Measurements from ENCODE around the gene ANGEL1.

ANGEL1 gene

GRCh38 chr14:76778546-76779215 lies 34.0 kb downstream of the ANGEL1 start:
- DNase-seq (ENCODE audit: low read depth): no peak

GRCh38 chr14:76777721-76778120 lies 35.0 kb downstream of the ANGEL1 start:
- DNase-seq (ENCODE audit: low read depth): no peak

GRCh38 chr14:76776428-76777251 lies 36.0 kb downstream of the ANGEL1 start:
- DNase-seq (ENCODE audit: low read depth): no peak

- DNase-seq (ENCODE audit: low read depth): no peak
These were observed 36.8 kb downstream of the ANGEL1 start for GRCh38 chr14:76775695-76776427.

GRCh38 chr14:76774821-76775694 lies 37.6 kb downstream of the ANGEL1 start:
- no peak for DNase-seq (ENCODE audit: low read depth)

- DNase-seq (ENCODE audit: low read depth): no peak
These were observed 38.5 kb downstream of the ANGEL1 start for GRCh38 chr14:76773956-76774820.

GRCh38 chr14:76773188-76773885 lies 39.3 kb downstream of the ANGEL1 start:
- peak; percentile 43 for DNase-seq (ENCODE audit: low read depth)

GRCh38 chr14:76772300-76773187 lies 40.1 kb downstream of the ANGEL1 start:
- DNase-seq (ENCODE audit: low read depth): no peak

- no peak for DNase-seq (ENCODE audit: low read depth)
These were observed 41.2 kb downstream of the ANGEL1 start for GRCh38 chr14:76771437-76771980.

- no peak for DNase-seq (ENCODE audit: low read depth)
These were observed 41.9 kb downstream of the ANGEL1 start for GRCh38 chr14:76770521-76771436.

GRCh38 chr14:76769636-76770292 lies 42.9 kb downstream of the ANGEL1 start:
- no peak for DNase-seq (ENCODE audit: low read depth)

- no peak for DNase-seq (ENCODE audit: low read depth)
These were observed 43.8 kb downstream of the ANGEL1 start for GRCh38 chr14:76768671-76769500.

GRCh38 chr14:76767681-76768656 lies 44.7 kb downstream of the ANGEL1 start:
- DNase-seq (ENCODE audit: low read depth): no peak

GRCh38 chr14:76765461-76765931 lies 47.2 kb downstream of the ANGEL1 start:
- DNase-seq (ENCODE audit: low read depth): no peak

All from GM04503 (cell line).